Hepatocyte (in vitro differentiated cells): Measurements from ENCODE around the gene OR52M1. TPM values are rescaled to one million over a fixed set of nuclear protein-coding genes. Genes with fewer than 3 reads are reported as not detected.
A peak's percentile ranks its signal among the peaks of the same experiment; 100 is the strongest.

ENCODE experiments used
- DNase-seq: peaks from one replicate; pipeline ENCODE4 v3.0.0-alpha.2; 2016; ENCODE audit warnings: low spot score
- H2AFZ ChIP-seq: fragments of 200-600 bp; sonication (generic); 2 replicates; pipeline ENCODE4 v1.6.0; 2016; ENCODE audit warnings: antibody characterized with exemption, mild to moderate bottlenecking
- H3K27ac ChIP-seq: fragments of 200-600 bp; sonication (generic); 2 replicates; pipeline ENCODE4 v1.5.1; 2016; ENCODE audit warnings: mild to moderate bottlenecking
- H3K27me3 ChIP-seq: fragments of 200-600 bp; sonication (generic); 2 replicates; pipeline ENCODE4 v1.6.1; 2016
- H3K36me3 ChIP-seq: fragments of 200-600 bp; sonication (generic); replicated peaks from 2 replicates; pipeline ENCODE4 v1.5.1; 2016; ENCODE audit warnings: low read depth; ENCODE audit not compliant: insufficient read depth
- H3K4me1 ChIP-seq: fragments of 200-600 bp; sonication (generic); 2 replicates; pipeline ENCODE4 v1.5.1; 2016; ENCODE audit warnings: mild to moderate bottlenecking, moderate library complexity; ENCODE audit not compliant: insufficient read depth
- H3K4me2 ChIP-seq: fragments of 200-600 bp; sonication (generic); 2 replicates; pipeline ENCODE4 v1.6.0; 2016
- H3K4me3 ChIP-seq: fragments of 200-600 bp; sonication (generic); 2 replicates; pipeline ENCODE4 v1.5.1; 2016; ENCODE audit warnings: mild to moderate bottlenecking
- H3K79me2 ChIP-seq: fragments of 200-600 bp; sonication (generic); 2 replicates; pipeline ENCODE4 v1.6.0; 2017; ENCODE audit warnings: mild to moderate bottlenecking
- H3K9me2 ChIP-seq: fragments of 200-600 bp; sonication (generic); replicated peaks from 2 replicates; pipeline ENCODE4 v1.6.0; 2017; ENCODE audit warnings: mild to moderate bottlenecking; ENCODE audit not compliant: insufficient read depth
- H3K9me3 ChIP-seq: fragments of 200-600 bp; sonication (generic); 2 replicates; pipeline ENCODE4 v1.5.1; 2016; ENCODE audit warnings: low read depth, mild to moderate bottlenecking
- H4K20me1 ChIP-seq: fragments of 200-600 bp; sonication (generic); 2 replicates; pipeline ENCODE4 v1.6.0; 2016; ENCODE audit warnings: mild to moderate bottlenecking; ENCODE audit not compliant: insufficient read depth, poor library complexity, severe bottlenecking
- CTCF ChIP-seq: fragments of 200-600 bp; sonication (generic); IDR thresholded peaks from 2 replicates; pipeline ENCODE4 v1.5.1; 2016; ENCODE audit warnings: antibody characterized with exemption, mild to moderate bottlenecking; ENCODE audit not compliant: poor library complexity
- EZH2 ChIP-seq: fragments of 200-600 bp; sonication (generic); IDR thresholded peaks from 2 replicates; pipeline ENCODE4 v1.6.1; 2016; ENCODE audit warnings: antibody characterized with exemption, mild to moderate bottlenecking, borderline replicate concordance
- EZH2phosphoT487 ChIP-seq: fragments of 200-600 bp; sonication (generic); IDR thresholded peaks from one replicate; pipeline ENCODE4 v1.6.1; 2018; ENCODE audit warnings: antibody characterized with exemption, mild to moderate bottlenecking, low read depth, moderate library complexity; ENCODE audit not compliant: unreplicated experiment, severe bottlenecking
- WGBS: methylation state at CpG from one replicate; pipeline ENCODE4 v1.1.6; 2016; ENCODE audit warnings: low lambda C conversion rate; ENCODE audit errors: missing lambda C conversion rate; 5-methylcytosine and 5-hydroxymethylcytosine counted together
- polyA plus RNA-seq: library from polyadenylated mRNA; unstranded; fragments of >200 nt; fragmentation: Nextera tagmentation; extraction: Ambion mirVana; gene quantifications from 2 replicates; pipeline ENCODE4 v1.2.1, GENCODE V29; 2016
- total RNA-seq: library from RNA; depleted of rRNA; stranded (reverse); fragments of >200 nt; gene quantifications from 2 replicates; pipeline ENCODE4 v1.2.3, GENCODE V29; 2014

Gene OR52M1
- total and polyA plus RNA-seq, 2 experiments from 2014 or later, result 0.27 TPM; not detected in 1

- peaks cover 10% of the 10 kb centered on the region for H3K4me1 ChIP-seq
- H3K4me3 ChIP-seq, result no peak overlapping the region
- H3K27ac ChIP-seq, result peak overlapping the region; percentile 60
- H3K9me2 ChIP-seq, result no peaks in the 10 kb centered on the region
- no peaks in the 10 kb centered on the region for H4K20me1 ChIP-seq
- TF ChIP-seq CTCF (no peak), EZH2 (no peak), EZH2phosphoT487 (no peak)
- WGBS, result 53% methylated on average over 4 of the region's 4 CpGs
- H3K79me2 ChIP-seq, result no peaks in the 10 kb centered on the region
- no peaks in the 10 kb centered on the region for H3K27me3 ChIP-seq
- DNase-seq, result no peak
- no peaks in the 10 kb centered on the region for H3K36me3 ChIP-seq
- H3K9me3 ChIP-seq, result no peaks in the 10 kb centered on the region
- peak overlapping the region; percentile 18 for H3K4me2 ChIP-seq
- H2AFZ ChIP-seq, result no peak overlapping the region
These were observed 2.4 kb downstream of the OR52M1 start for GRCh38 chr11:4547416-4547815.

- Histone ChIP-seq H3K27ac (peak overlapping the region; percentile 2), H3K4me2 (no peak overlapping the region), H3K27me3 (no peaks in the 10 kb centered on the region), H3K4me3 (no peak overlapping the region), H4K20me1 (no peaks in the 10 kb centered on the region), H2AFZ (no peak overlapping the region), H3K9me3 (no peaks in the 10 kb centered on the region), H3K9me2 (no peaks in the 10 kb centered on the region), H3K4me1 (peaks cover 10% of the 10 kb centered on the region), H3K79me2 (no peaks in the 10 kb centered on the region), H3K36me3 (no peaks in the 10 kb centered on the region)
- 85% methylated on average over 8 of the region's 8 CpGs for WGBS
- TF ChIP-seq CTCF (peak; percentile 24), EZH2phosphoT487 (no peak), EZH2 (no peak)
- no peak for DNase-seq
These were observed 6.5 kb downstream of the OR52M1 start for GRCh38 chr11:4551346-4551979.

- no peak for DNase-seq
These were observed 14.8 kb downstream of the OR52M1 start for GRCh38 chr11:4559527-4560440.

More at GRCh38 chr11:4559527-4560440, 14.8 kb downstream of the OR52M1 start:
- H3K4me1 ChIP-seq, result peaks cover 17% of the 10 kb centered on the region
- 67% methylated on average over 8 of the region's 8 CpGs for WGBS
- H2AFZ ChIP-seq, result no peak overlapping the region
- H3K4me2 ChIP-seq, result peak overlapping the region; percentile 49
- H3K36me3 ChIP-seq, result no peaks in the 10 kb centered on the region
- peak overlapping the region; percentile 78 for H3K27ac ChIP-seq
- no peaks in the 10 kb centered on the region for H4K20me1 ChIP-seq
- H3K27me3 ChIP-seq, result no peaks in the 10 kb centered on the region
- H3K4me3 ChIP-seq, result no peak overlapping the region
- no peak for TF ChIP-seq CTCF
- H3K9me3 ChIP-seq, result no peaks in the 10 kb centered on the region
- no peaks in the 10 kb centered on the region for H3K79me2 ChIP-seq
- no peaks in the 10 kb centered on the region for H3K9me2 ChIP-seq
